GM06990 (cell line): ENCODE measurements around the gene CYSLTR2.

ENCODE experiments used
- DNase-seq: peaks from one replicate; pipeline ENCODE4 v3.0.0-alpha.2; 2011; ENCODE audit not compliant: insufficient read length; ENCODE audit errors: extremely low read depth
- H3K27me3 ChIP-seq: replicated peaks from 2 replicates; pipeline ENCODE4 v1.6.0; 2011; ENCODE audit warnings: low read length; ENCODE audit not compliant: control insufficient read depth, insufficient read depth
- H3K36me3 ChIP-seq: 2 replicates; pipeline ENCODE4 v1.5.1; 2011; ENCODE audit warnings: low read length; ENCODE audit not compliant: control insufficient read depth, insufficient read depth
- H3K4me3 ChIP-seq: replicated peaks from 2 replicates; pipeline ENCODE4 v1.5.1; 2011; ENCODE audit warnings: low read depth, mild to moderate bottlenecking, control low read depth, low read length
- TF ChIP-seq, protein P1 (sequence below): IDR thresholded peaks from 2 replicates; pipeline ENCODE4 v1.5.1; 2011; ENCODE audit warnings: low read length, control low read depth, mild to moderate bottlenecking, inconsistent platforms; ENCODE audit not compliant: insufficient read depth, poor library complexity, severe bottlenecking

Gene CYSLTR2

GRCh38 chr13:48749699-48750473 lies 96.2 kb downstream of the CYSLTR2 start:
- TF ChIP-seq, protein P1, sequence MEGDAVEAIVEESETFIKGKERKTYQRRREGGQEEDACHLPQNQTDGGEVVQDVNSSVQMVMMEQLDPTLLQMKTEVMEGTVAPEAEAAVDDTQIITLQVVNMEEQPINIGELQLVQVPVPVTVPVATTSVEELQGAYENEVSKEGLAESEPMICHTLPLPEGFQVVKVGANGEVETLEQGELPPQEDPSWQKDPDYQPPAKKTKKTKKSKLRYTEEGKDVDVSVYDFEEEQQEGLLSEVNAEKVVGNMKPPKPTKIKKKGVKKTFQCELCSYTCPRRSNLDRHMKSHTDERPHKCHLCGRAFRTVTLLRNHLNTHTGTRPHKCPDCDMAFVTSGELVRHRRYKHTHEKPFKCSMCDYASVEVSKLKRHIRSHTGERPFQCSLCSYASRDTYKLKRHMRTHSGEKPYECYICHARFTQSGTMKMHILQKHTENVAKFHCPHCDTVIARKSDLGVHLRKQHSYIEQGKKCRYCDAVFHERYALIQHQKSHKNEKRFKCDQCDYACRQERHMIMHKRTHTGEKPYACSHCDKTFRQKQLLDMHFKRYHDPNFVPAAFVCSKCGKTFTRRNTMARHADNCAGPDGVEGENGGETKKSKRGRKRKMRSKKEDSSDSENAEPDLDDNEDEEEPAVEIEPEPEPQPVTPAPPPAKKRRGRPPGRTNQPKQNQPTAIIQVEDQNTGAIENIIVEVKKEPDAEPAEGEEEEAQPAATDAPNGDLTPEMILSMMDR, result peak; percentile 67
- DNase-seq, result peak; percentile 51
- Histone ChIP-seq H3K36me3 (no peaks in the 10 kb centered on the region), H3K4me3 (no peak overlapping the region), H3K27me3 (no peaks in the 10 kb centered on the region)

DNA sequence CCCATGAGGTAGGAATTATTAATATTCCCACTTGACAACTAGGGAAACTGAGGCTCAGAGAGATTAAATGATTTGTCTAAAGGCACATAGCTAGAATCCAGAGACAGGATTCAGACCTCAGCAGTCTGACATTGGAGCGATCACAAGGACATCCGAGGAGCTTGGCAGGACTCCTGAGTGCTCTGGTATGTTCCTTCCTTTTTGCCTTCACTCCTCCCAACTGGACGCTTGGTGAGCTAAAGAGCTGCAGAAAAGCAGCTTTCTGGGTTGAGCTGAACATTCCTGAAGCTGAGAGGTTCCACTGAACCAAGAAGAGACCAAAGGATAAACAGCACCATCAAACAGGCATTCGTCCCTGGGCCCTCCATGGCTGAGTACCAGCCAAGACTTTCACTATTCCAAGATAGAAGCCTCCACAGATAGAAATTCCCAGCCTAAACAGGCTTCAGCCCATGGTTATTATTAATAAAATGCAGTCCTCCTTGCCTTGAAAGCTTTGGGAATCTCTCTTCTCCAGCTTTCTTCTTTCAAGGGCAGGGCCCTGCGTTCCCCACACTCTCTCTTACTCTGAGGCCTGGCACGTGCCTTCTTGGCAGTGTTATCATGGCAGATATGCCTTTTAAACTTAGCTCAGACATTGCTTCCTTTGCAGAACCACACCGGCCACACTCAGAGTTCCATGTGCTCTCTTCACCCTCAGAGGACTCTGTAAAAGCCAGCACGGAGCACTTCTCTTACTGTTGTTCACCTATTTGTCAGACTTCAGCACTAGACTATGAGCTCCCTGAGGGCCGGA lies 97.1 kb downstream of the CYSLTR2 start:
- H3K4me3 ChIP-seq, result no peak overlapping the region
- no peaks in the 10 kb centered on the region for H3K36me3 ChIP-seq
- TF ChIP-seq, protein P1, result no peak
- H3K27me3 ChIP-seq, result no peaks in the 10 kb centered on the region; the same call in 1 of the 2 replicates
- DNase-seq, result no peak

GRCh38 chr13:48760626-48761025 lies 106.9 kb downstream of the CYSLTR2 start:
- Histone ChIP-seq H3K36me3 (no peaks in the 10 kb centered on the region), H3K27me3 (no peaks in the 10 kb centered on the region; the same call in 1 of the 2 replicates), H3K4me3 (no peak overlapping the region)
- no peak for DNase-seq
- TF ChIP-seq, protein P1, result no peak
